Mesenchymal stem cell (in vitro differentiated cells and primary cell): ENCODE measurements around the gene SRSF6.

Source experiments
- DNase-seq: peaks from one replicate; pipeline ENCODE4 v3.0.0-alpha.2; 2013
- H2AFZ ChIP-seq: one replicate; pipeline ENCODE4 v1.6.1; 2013; ENCODE audit warnings: low read depth, mild to moderate bottlenecking, control low read depth, inconsistent platforms, low read length, moderate library complexity
- H2AK5ac ChIP-seq: 2 replicates; pipeline ENCODE4 v1.6.1; 2013; ENCODE audit warnings: low read length, moderate library complexity, mild to moderate bottlenecking, inconsistent platforms; ENCODE audit not compliant: severe bottlenecking
- H2BK120ac ChIP-seq: one replicate; pipeline ENCODE4 v1.6.1; 2013; ENCODE audit warnings: low read depth, mild to moderate bottlenecking, inconsistent platforms, low read length, moderate library complexity
- H2BK12ac ChIP-seq, 2 experiments: one replicate each; pipeline ENCODE4 v1.6.1; 2013; ENCODE audit warnings: inconsistent platforms in 2 of 2, low read length in 2 of 2, mild to moderate bottlenecking in 2 of 2, moderate library complexity in 2 of 2, control low read depth in 1 of 2
- H2BK15ac ChIP-seq: one replicate; pipeline ENCODE4 v1.6.1; 2013; ENCODE audit warnings: mild to moderate bottlenecking, low read depth, inconsistent platforms; ENCODE audit not compliant: poor library complexity, severe bottlenecking
- H2BK5ac ChIP-seq: 2 replicates; pipeline ENCODE4 v1.6.1; 2013; ENCODE audit warnings: low read depth, mild to moderate bottlenecking, low read length, control low read depth, inconsistent platforms; ENCODE audit not compliant: poor library complexity, severe bottlenecking
- H3K14ac ChIP-seq, 2 experiments: one replicate each; pipeline ENCODE4 v1.6.1; 2013; ENCODE audit warnings: inconsistent platforms in 2 of 2, low read length in 2 of 2, control low read depth in 1 of 2, mild to moderate bottlenecking in 1 of 2, moderate library complexity in 1 of 2
- H3K18ac ChIP-seq, 2 experiments: one replicate each; pipeline ENCODE4 v1.6.1; 2013; ENCODE audit warnings: inconsistent platforms in 2 of 2, low read length in 2 of 2, control low read depth in 1 of 2, low read depth in 1 of 2, mild to moderate bottlenecking in 1 of 2
- H3K23ac ChIP-seq, 2 experiments: one replicate each; pipeline ENCODE4 v1.6.1; 2013; ENCODE audit warnings: inconsistent platforms in 2 of 2, low read length in 2 of 2, mild to moderate bottlenecking in 2 of 2, moderate library complexity in 2 of 2, control low read depth in 1 of 2
- H3K27ac ChIP-seq: 2 replicates; pipeline ENCODE4 v1.5.1; 2013; ENCODE audit warnings: mild to moderate bottlenecking, moderate library complexity, low read length, control low read depth, inconsistent platforms; ENCODE audit not compliant: poor library complexity, severe bottlenecking
- H3K27me3 ChIP-seq, 2 experiments: 2 replicates each; pipeline versions ENCODE4 v1.6.1 to v1.7.0; 2013; ENCODE audit warnings: low read length in 2 of 2, mild to moderate bottlenecking in 2 of 2, moderate library complexity in 2 of 2, control low read depth in 1 of 2, inconsistent platforms in 1 of 2; ENCODE audit not compliant: control insufficient read depth in 1 of 2, insufficient read depth in 1 of 2
- H3K36me3 ChIP-seq, 2 experiments: 2 replicates each; pipeline versions ENCODE4 v1.6.1 to v1.7.0; 2013; ENCODE audit warnings: low read length in 2 of 2, control low read depth in 1 of 2, inconsistent platforms in 1 of 2, low read depth in 1 of 2, mild to moderate bottlenecking in 1 of 2; ENCODE audit not compliant: insufficient read depth in 2 of 2, control insufficient read depth in 1 of 2
- H3K4ac ChIP-seq, 2 experiments: one replicate each; pipeline ENCODE4 v1.6.1; 2013; ENCODE audit warnings: inconsistent platforms in 2 of 2, low read length in 2 of 2, mild to moderate bottlenecking in 2 of 2, moderate library complexity in 2 of 2, control low read depth in 1 of 2, low read depth in 1 of 2
- H3K4me1 ChIP-seq: 2 replicates; pipeline ENCODE4 v1.6.1; 2013; ENCODE audit warnings: low read depth, low read length, control low read depth; ENCODE audit not compliant: control insufficient read depth, insufficient read depth
- H3K4me2 ChIP-seq: 2 replicates; pipeline ENCODE4 v1.6.1; 2013; ENCODE audit warnings: low read length, mild to moderate bottlenecking, inconsistent platforms; ENCODE audit not compliant: poor library complexity, severe bottlenecking
- H3K4me3 ChIP-seq, 2 experiments: 2 replicates each; pipeline versions ENCODE4 v1.5.1 to v1.7.0; 2013; ENCODE audit warnings: low read length in 2 of 2, mild to moderate bottlenecking in 2 of 2, control low read depth in 1 of 2, low read depth in 1 of 2; ENCODE audit not compliant: insufficient read depth in 1 of 2
- H3K79me1 ChIP-seq: replicated peaks from 2 replicates; pipeline ENCODE4 v1.6.1; 2013; ENCODE audit warnings: mild to moderate bottlenecking, control low read depth, low read length, inconsistent platforms; ENCODE audit not compliant: poor library complexity, severe bottlenecking
- H3K9ac ChIP-seq: 2 replicates; pipeline ENCODE4 v1.7.0; 2013; ENCODE audit warnings: mild to moderate bottlenecking, low read length, moderate library complexity
- H3K9me3 ChIP-seq: 2 replicates; pipeline ENCODE4 v1.7.0; 2013; ENCODE audit warnings: mild to moderate bottlenecking, low read length; ENCODE audit not compliant: control insufficient read depth
- H4K8ac ChIP-seq: one replicate; pipeline ENCODE4 v1.6.1; 2013; ENCODE audit warnings: inconsistent platforms, mild to moderate bottlenecking, low read length, moderate library complexity
- H4K91ac ChIP-seq: one replicate; pipeline ENCODE4 v1.6.1; 2013; ENCODE audit warnings: mild to moderate bottlenecking, low read length, inconsistent platforms
- WGBS: methylation state at CpG from one replicate; pipeline ENCODE4 v1.1.7; 2013; ENCODE audit warnings: mixed read lengths; 5-methylcytosine and 5-hydroxymethylcytosine counted together

Gene SRSF6

DNA sequence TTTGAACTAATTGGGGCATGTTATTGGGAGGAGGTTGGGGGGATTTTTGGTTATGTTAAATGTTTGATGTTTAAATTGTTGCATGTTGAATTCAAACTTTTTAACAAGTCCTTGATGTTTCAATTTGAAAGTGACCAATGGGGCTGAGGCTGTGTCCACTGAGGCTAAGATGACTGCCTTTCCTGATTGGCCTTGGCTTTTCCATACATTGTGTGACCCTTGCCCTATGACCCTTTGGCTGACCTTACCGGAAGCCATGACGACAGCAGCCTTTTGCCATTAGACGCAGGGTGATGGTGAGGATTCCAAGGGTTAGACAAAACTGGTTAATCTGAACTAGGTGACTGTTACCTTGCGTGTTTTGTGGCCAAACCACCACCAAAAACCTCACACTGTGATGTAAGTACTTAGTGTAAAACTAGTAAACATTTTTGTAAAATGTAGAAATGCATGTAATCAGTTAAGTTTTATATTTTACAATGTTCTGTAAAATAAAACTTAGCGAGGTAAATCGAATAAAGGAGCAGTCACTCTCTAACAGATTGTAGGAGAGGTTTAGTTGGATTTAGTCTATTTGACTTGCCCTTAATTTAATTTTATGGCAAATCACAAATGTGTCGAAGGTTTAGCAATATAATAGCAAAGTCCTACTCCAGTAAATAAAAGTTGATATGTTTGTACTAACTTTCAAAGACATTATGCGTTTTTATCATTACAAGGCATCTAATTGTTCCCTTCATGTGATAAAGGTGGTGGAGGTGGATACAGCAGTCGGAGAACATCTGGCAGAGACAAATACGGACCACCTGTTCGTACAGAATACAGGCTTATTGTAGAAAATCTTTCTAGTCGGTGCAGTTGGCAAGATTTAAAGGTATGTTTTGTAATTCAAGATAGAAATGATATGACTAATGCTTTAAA, 1.6 kb downstream of the SRSF6 start:
- no peak overlapping the region for H2BK12ac ChIP-seq
- H2BK15ac ChIP-seq = no peak overlapping the region
- H3K4me3 ChIP-seq = peak overlapping the region; percentile 45 to 92
- H3K36me3 ChIP-seq = peaks cover 9 to 55% of the 10 kb centered on the region in 2 experiments
- H2BK5ac ChIP-seq = no peak overlapping the region
- peaks cover 6% of the 10 kb centered on the region for H3K79me1 ChIP-seq
- H2BK120ac ChIP-seq = no peak overlapping the region
- H3K4me1 ChIP-seq = peaks cover 3% of the 10 kb centered on the region
- peak; percentile 28 for DNase-seq
- no peak overlapping the region for H3K23ac ChIP-seq
- H3K27ac ChIP-seq = no peak overlapping the region
- WGBS = 65% methylated on average over 7 of the region's 12 CpGs
- no peak overlapping the region for H3K14ac ChIP-seq
- no peak overlapping the region for H4K8ac ChIP-seq
- no peak overlapping the region for H2AK5ac ChIP-seq
- H3K27me3 ChIP-seq = peaks cover 2 to 9% of the 10 kb centered on the region in 2 experiments
- no peak overlapping the region for H4K91ac ChIP-seq
- H3K18ac ChIP-seq = no peak overlapping the region
- H3K4ac ChIP-seq = no peak overlapping the region
- H3K4me2 ChIP-seq = peak overlapping the region; percentile 42
- no peaks in the 10 kb centered on the region for H3K9me3 ChIP-seq
- H2AFZ ChIP-seq = no peak overlapping the region
- H3K9ac ChIP-seq = peak overlapping the region; percentile 100

DNA sequence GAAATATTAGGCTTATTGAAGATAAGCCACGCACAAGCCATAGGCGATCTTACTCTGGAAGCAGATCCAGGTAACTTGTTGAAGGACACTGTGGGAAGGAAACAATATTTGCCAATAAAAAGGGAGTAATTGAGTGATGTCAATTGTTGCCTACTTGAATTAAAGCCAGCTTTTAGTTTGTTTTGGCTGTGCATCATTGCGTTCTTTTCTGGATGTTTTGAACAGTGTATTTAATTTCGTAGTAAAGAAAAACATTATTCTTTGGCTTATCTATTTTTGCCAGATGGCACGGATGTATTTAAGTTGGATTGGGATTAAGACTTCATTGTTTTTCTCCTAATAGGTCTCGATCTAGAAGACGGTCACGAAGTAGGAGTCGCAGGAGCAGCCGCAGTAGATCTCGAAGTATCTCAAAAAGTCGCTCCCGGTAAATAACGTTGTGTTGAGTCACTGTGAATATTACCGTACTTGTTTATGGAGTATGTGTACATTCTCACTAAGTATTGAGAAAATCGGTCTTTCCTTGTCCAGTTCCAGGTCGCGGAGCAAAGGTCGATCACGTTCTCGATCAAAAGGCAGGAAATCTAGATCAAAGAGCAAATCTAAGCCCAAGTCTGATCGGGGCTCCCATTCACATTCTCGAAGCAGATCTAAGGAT, 2.6 kb downstream of the SRSF6 start:
- Histone ChIP-seq H2BK15ac (no peak overlapping the region), H3K4ac (no peak overlapping the region), H2AFZ (no peak overlapping the region), H3K18ac (no peak overlapping the region), H3K36me3 (peaks cover 15 to 65% of the 10 kb centered on the region in 2 experiments), H3K4me2 (no peak overlapping the region), H2BK5ac (no peak overlapping the region), H4K8ac (no peak overlapping the region), H3K14ac (no peak overlapping the region), H2AK5ac (no peak overlapping the region), H3K27me3 (no peaks in the 10 kb centered on the region), H3K23ac (no peak overlapping the region), H3K9ac (no peak overlapping the region), H2BK120ac (no peak overlapping the region), H3K9me3 (no peaks in the 10 kb centered on the region), H3K79me1 (peaks cover 6% of the 10 kb centered on the region), H3K27ac (no peak overlapping the region), H3K4me3 (no peak overlapping the region), H4K91ac (no peak overlapping the region), H3K4me1 (peaks cover 4% of the 10 kb centered on the region), H2BK12ac (no peak overlapping the region)
- DNase-seq = no peak
- 97% methylated on average over 23 of the region's 23 CpGs for WGBS

DNA sequence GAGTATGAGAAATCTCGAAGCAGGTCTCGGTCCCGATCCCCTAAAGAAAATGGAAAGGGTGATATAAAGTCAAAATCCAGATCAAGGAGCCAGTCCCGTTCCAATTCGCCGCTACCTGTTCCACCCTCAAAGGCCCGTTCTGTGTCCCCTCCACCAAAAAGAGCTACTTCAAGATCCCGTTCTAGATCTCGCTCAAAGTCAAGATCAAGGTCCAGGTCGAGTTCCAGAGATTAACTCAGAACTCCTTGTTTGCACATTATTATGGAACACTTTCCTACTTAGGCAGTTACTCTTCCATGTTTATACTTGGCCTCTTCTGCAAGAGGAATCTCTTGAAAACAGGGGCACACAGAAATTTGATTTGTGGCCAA, 3.1 kb downstream of the SRSF6 start:
- WGBS = 97% methylated on average over 10 of the region's 10 CpGs
- Histone ChIP-seq H4K8ac (no peak overlapping the region), H2AK5ac (no peak overlapping the region), H3K4me3 (no peak overlapping the region), H3K14ac (no peak overlapping the region), H4K91ac (no peak overlapping the region), H3K9ac (no peak overlapping the region), H3K36me3 (peaks cover 20 to 70% of the 10 kb centered on the region in 2 experiments), H3K27me3 (no peaks in the 10 kb centered on the region), H3K9me3 (no peaks in the 10 kb centered on the region), H3K23ac (no peak overlapping the region), H2BK12ac (no peak overlapping the region), H3K4me1 (peaks cover 5% of the 10 kb centered on the region), H3K18ac (no peak overlapping the region), H2BK120ac (no peak overlapping the region), H2AFZ (no peak overlapping the region), H3K27ac (no peak overlapping the region), H2BK5ac (no peak overlapping the region), H3K79me1 (peaks cover 9% of the 10 kb centered on the region), H3K4me2 (no peak overlapping the region), H3K4ac (no peak overlapping the region), H2BK15ac (no peak overlapping the region)
- no peak for DNase-seq

DNA sequence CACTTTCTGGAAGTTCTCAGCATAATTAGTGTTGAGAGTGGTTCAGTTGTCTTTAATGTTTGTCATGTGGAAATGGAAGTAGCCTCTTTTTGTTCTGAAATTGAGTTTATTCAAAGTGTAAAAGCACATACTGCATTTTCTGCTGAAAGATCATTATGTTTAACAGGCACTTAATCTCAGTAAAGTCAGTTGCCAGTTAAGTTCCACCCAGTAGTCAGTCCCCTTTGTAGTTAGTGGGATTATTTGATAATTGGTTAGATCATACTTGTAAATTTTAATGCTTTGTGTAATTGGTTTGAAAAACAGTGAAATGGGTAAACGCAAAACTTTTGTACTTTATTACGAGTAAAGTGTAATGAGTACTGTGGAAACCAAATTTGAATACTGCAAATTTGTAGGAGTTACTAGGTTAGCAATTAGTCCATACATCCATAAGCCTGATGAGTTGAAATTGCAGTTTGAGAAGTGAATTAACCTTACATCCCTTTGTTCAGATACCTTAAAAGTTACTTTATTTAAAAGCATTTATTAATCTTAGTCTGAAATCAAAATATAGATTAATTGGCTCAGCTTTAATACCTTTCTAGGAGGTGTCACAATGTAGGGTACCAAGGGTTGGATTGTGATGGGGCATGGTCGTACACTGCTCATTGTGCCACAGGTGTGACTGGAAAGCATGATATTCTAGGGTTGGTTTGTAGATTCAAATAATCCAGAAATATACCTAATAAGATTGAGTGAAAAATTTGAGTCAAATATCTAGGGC, 4.4 kb downstream of the SRSF6 start:
- peaks cover 14% of the 10 kb centered on the region for H3K79me1 ChIP-seq
- H3K36me3 ChIP-seq = peaks cover 29 to 82% of the 10 kb centered on the region in 2 experiments
- H3K4me1 ChIP-seq = peaks cover 5% of the 10 kb centered on the region
- H4K91ac ChIP-seq = no peak overlapping the region
- H2BK120ac ChIP-seq = no peak overlapping the region
- peak overlapping the region; percentile 52 for H3K9ac ChIP-seq
- H2BK15ac ChIP-seq = no peak overlapping the region
- H3K4me2 ChIP-seq = no peak overlapping the region
- 97% methylated on average over 3 of the region's 3 CpGs for WGBS
- no peaks in the 10 kb centered on the region for H3K27me3 ChIP-seq
- H3K23ac ChIP-seq = no peak overlapping the region
- H3K9me3 ChIP-seq = no peaks in the 10 kb centered on the region
- DNase-seq = no peak
- H4K8ac ChIP-seq = no peak overlapping the region
- H3K4ac ChIP-seq = no peak overlapping the region
- no peak overlapping the region for H2BK5ac ChIP-seq
- no peak overlapping the region for H2AFZ ChIP-seq
- H2AK5ac ChIP-seq = no peak overlapping the region
- no peak overlapping the region for H3K4me3 ChIP-seq
- no peak overlapping the region for H3K27ac ChIP-seq
- no peak overlapping the region for H3K14ac ChIP-seq
- H3K18ac ChIP-seq = no peak overlapping the region
- no peak overlapping the region for H2BK12ac ChIP-seq
